Measurements from ENCODE around the gene LINGO4.

- TF ChIP-seq POLR2A (IDR thresholded peaks at IDR 0.05; ENCODE audit: extremely low read depth, insufficient read length) (peak; percentile 66), CTCF (IDR thresholded peaks at IDR 0.05; ENCODE audit: low read depth, low read length) (no peak)
Measured at GRCh38 chr1:151762941-151763921, 42.0 kb downstream of the LINGO4 start, which contains the start of gene MRPL9.

All from NB4 (cell line).